Heart right ventricle (tissue), 16 donors: Measurements from ENCODE around the gene TBXAS1. TPM values are rescaled to one million over a fixed set of nuclear protein-coding genes. Genes with fewer than 3 reads are reported as not detected.

Experiments
- ATAC-seq, 8 donors: fragments of 200-7000 bp; cut with Tn5 transposase; one replicate each; pipeline ENCODE4 v1.9.1; 2020; ENCODE audit warnings: mild to moderate bottlenecking in 8 of 8, moderate library complexity in 8 of 8, moderate number of reproducible peaks in 1 of 8
- DNase-seq, 2 donors: peaks; one replicate each; pipeline ENCODE4 v3.0.0-alpha.2; 2020
- H3K27ac ChIP-seq, 10 donors: fragments of 200-600 bp; sonication (generic) in 2 of 10; one replicate each; pipeline versions ENCODE4 v1.5.0 to v1.8.0; 2020 to 2022; ENCODE audit warnings: mild to moderate bottlenecking in 3 of 10
- H3K27me3 ChIP-seq, 7 donors: fragments of 200-600 bp; one replicate each; pipeline ENCODE4 v1.8.0; 2021 to 2022; ENCODE audit warnings: mild to moderate bottlenecking in 2 of 7
- H3K36me3 ChIP-seq, 9 donors: fragments of 200-600 bp; sonication (generic) in 1 of 9; one replicate each; pipeline versions ENCODE4 v1.5.0 to v1.8.0; 2020 to 2022; ENCODE audit warnings: mild to moderate bottlenecking in 2 of 9
- H3K4me1 ChIP-seq, 9 donors: fragments of 200-600 bp; sonication (generic) in 1 of 9; one replicate each; pipeline versions ENCODE4 v1.5.0 to v1.8.0; 2020 to 2022; ENCODE audit warnings: mild to moderate bottlenecking in 4 of 9
- H3K4me3 ChIP-seq, 10 donors: fragments of 200-600 bp; sonication (generic) in 2 of 10; one replicate each; pipeline versions ENCODE4 v1.5.0 to v1.8.0; 2020 to 2022; ENCODE audit warnings: mild to moderate bottlenecking in 7 of 10, moderate library complexity in 2 of 10
- H3K9me3 ChIP-seq, 11 donors: fragments of 200-600 bp in 10 of 11; sonication (generic) in 2 of 11; one replicate each; pipeline versions ENCODE4 v1.5.0 to v1.8.0; 2013 to 2022; ENCODE audit warnings: mild to moderate bottlenecking in 2 of 11, control low read depth in 1 of 11, moderate library complexity in 1 of 11
- WGBS, 2 donors: extraction: QIAGEN DNeasy Blood & Tissue Kit; methylation state at CpG; one replicate each; pipeline ENCODE4 v1.1.7; 2013; ENCODE audit warnings: inconsistent platforms in 1 of 2; 5-methylcytosine and 5-hydroxymethylcytosine counted together
- intact Hi-C, 10 donors: fragments of 100-400 bp; cut with DNase I; formaldehyde crosslinking; loops; one replicate each; pipeline versions ENCODE4 v1.11.1 to v1.14.2; 2022
- polyA plus RNA-seq, 2 donors: library from polyadenylated mRNA; stranded (reverse); fragments of 200-250 nt; gene quantifications; one replicate each; pipeline ENCODE4 v1.2.3, GENCODE V29; 2013
- total RNA-seq, 10 donors: library from RNA; stranded (reverse); fragmentation: NEBNext Ultra II Directional in 3 of 10; extraction: Animal tissue kit (Norgen Biotek cat#: 25700) in 3 of 10; gene quantifications; one replicate each; pipeline versions ENCODE4 v1.2.1 to v1.2.4, GENCODE V29; 2021 to 2023
- TF ChIP-seq, protein P1 (sequence below), 9 donors: fragments of 200-600 bp; sonication (generic) in 2 of 9; IDR thresholded peaks; one replicate each; pipeline versions ENCODE4 v1.5.0 to v1.8.0; 2021 to 2022; ENCODE audit warnings: antibody characterized with exemption in 9 of 9, mild to moderate bottlenecking in 5 of 9, moderate library complexity in 1 of 9
- donor health status: Arrhythmogenic right ventricular cardiomyopathy.
- donor health status: ischemic (EF 13 %, LVEDD 7.1; RV severe dilation, severe dysfunction).
- donor health status: healthy with polysubstance abuse.
- donor health status: DM: no; HTN: yes; CAD: no.
- donor health status: DM: no; HTN: no; CAD: no.
- donor health status: ischemic (EF 25% LVEDD 6.9; RV normal size, moderate dysfunction).
- donor health status: ischemic (EF 25% LVEDD 5.7; RV mildly dilated, moderate dysfunction).
- donor health status: healthy.
- donor health status: DM: yes; HTN: yes; CAD: no.
- donor health status: Ischemic cardiomyopathy.
- donor health status: ischemic (EF 35%, LVEDD 5.7; RV mildly dilated, moderate dysfunction).
- donor health status: nonischemic (EF 11% LVEDD 7.7; RV severe dilation, severe dysfunction).
- donor health status: DM: yes; HTN: yes; CAD: no.
- donor health status: PGD.
- donor health status: ischemic (EF 29% LVEDD 5.4; RV normal size, mild dysfunction).
- donor health status: nonischemic (EF 23%, LVEDD 6.1; RV moderate dilation, normal function).

TBXAS1 gene
- total and polyA plus RNA-seq, 12 donors, result 1.7 to 17.7 (median 3.7) TPM

DNA sequence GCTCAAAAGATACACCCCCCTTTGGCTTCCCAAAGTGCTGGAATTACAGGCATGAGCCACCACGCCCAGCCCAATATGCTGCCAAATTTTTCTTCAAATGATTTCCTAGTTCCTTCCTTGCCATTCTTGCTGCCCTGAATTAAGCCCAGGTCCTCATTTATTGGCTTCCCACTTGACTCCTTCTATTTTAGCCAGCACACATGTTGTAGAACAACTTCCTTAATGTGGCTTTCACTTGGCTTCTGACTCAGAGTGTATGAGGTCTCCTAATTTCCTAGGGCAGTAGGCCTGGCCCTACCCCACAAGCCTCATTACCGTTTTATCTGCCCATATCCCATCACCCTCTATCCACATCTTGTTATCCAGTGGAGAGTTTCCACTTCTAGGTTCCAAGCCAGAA, 29.5 kb upstream of the TBXAS1 start:
- peak in 6 of 8 donors; percentile 42 to 77 (median 60) for ATAC-seq
- Histone ChIP-seq H3K9me3 (peaks cover 0 to 10% (median 0%) of the 10 kb centered on the region in 11 donors), H3K4me3 (no peak overlapping the region), H3K27ac (no peak overlapping the region), H3K36me3 (no peaks in the 10 kb centered on the region), H3K27me3 (no peaks in the 10 kb centered on the region), H3K4me1 (peaks cover 0 to 16% (median 0%) of the 10 kb centered on the region in 9 donors)
- 67 to 69% methylated on average over 2 of the region's 2 CpGs for WGBS, 2 donors
- intact Hi-C loops, result no loop called here
- TF ChIP-seq, protein P1, sequence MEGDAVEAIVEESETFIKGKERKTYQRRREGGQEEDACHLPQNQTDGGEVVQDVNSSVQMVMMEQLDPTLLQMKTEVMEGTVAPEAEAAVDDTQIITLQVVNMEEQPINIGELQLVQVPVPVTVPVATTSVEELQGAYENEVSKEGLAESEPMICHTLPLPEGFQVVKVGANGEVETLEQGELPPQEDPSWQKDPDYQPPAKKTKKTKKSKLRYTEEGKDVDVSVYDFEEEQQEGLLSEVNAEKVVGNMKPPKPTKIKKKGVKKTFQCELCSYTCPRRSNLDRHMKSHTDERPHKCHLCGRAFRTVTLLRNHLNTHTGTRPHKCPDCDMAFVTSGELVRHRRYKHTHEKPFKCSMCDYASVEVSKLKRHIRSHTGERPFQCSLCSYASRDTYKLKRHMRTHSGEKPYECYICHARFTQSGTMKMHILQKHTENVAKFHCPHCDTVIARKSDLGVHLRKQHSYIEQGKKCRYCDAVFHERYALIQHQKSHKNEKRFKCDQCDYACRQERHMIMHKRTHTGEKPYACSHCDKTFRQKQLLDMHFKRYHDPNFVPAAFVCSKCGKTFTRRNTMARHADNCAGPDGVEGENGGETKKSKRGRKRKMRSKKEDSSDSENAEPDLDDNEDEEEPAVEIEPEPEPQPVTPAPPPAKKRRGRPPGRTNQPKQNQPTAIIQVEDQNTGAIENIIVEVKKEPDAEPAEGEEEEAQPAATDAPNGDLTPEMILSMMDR (IDR thresholded peaks at IDR 0.05), result no peak
- DNase-seq, result no peak

DNA sequence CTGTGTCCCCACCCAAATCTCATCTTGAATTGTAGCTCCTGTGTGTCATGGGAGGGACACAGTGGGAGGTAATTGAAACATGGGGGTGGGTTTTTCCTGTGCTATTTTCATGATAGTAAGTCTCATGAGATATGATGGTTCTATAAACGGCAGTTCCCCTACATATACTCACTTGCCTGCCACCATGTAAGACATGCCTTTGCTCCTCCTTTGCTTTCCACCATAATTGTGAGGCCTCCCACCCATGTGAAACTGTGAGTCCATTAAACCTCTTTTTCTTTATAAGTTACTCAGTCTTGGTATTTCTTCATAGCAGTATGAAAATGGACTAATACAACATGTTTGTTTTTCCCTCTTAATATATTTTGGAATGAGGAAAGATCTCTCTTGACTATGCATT, 24.5 kb upstream of the TBXAS1 start:
- no peak overlapping the region for H3K27ac ChIP-seq
- WGBS, 2 donors, result 73 to 76% methylated on average over 1 of the region's 1 CpG
- intact Hi-C loops, result no loop called here
- H3K9me3 ChIP-seq, result peaks cover 0 to 10% (median 0%) of the 10 kb centered on the region in 11 donors
- H3K36me3 ChIP-seq, result no peaks in the 10 kb centered on the region
- TF ChIP-seq, protein P1 (IDR thresholded peaks at IDR 0.05), result no peak
- ATAC-seq (no peak), DNase-seq (no peak)
- no peaks in the 10 kb centered on the region for H3K27me3 ChIP-seq
- H3K4me3 ChIP-seq, result no peak overlapping the region
- H3K4me1 ChIP-seq, result peaks cover 0 to 5% (median 0%) of the 10 kb centered on the region in 9 donors

DNA sequence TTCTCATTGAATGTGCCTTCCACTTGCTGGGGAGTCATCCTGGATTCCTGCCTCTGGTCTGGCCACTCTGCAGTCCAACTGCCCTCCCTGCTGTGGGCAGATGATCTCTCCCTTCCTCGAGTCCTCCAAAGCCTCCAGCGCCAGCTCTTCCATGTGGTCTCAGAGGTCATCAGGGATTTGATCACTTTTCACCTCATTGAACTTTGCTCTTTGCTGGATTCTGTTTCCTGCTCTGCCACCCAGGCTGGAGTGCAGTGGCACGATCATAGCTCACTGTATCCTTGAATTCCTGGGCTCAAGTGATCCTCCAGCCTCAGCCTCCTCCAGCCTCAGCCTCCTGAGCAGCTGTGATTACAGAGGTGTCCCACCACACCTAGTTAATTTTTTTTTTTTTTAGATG, 22.1 kb upstream of the TBXAS1 start:
- Histone ChIP-seq H3K4me3 (no peak overlapping the region), H3K27me3 (no peaks in the 10 kb centered on the region), H3K9me3 (peaks cover 0 to 10% (median 0%) of the 10 kb centered on the region in 11 donors), H3K4me1 (peaks cover 0 to 3% (median 0%) of the 10 kb centered on the region in 9 donors), H3K27ac (no peak overlapping the region), H3K36me3 (no peaks in the 10 kb centered on the region)
- DNase-seq (no peak), ATAC-seq (no peak)
- TF ChIP-seq, protein P1 (IDR thresholded peaks at IDR 0.05), result no peak
- WGBS, 2 donors, result 79 to 80% methylated on average over 3 of the region's 3 CpGs
- intact Hi-C loops, result no loop called here

DNA sequence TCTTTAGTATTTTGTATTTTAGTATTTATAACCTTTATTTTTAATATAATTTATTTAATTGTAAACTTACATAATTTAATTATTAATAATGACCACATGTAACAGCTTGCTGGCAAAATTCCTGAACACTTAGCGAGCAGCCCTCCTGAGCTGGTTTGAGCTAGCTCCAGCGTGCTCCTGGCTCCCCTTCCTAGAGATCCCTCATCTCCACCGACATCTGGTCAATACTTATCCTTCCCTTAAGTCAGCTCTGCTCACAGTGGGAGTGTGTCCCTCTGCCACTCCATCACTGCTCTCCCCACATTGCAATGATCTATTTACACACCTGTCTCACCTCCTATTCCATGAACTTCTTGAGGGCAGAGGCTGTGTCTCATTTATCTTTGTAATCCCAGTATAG, 20.6 kb upstream of the TBXAS1 start:
- no peak for DNase-seq
- TF ChIP-seq, protein P1 (IDR thresholded peaks at IDR 0.05), result no peak
- no peaks in the 10 kb centered on the region for H3K36me3 ChIP-seq
- H3K4me3 ChIP-seq, result no peak overlapping the region
- no peaks in the 10 kb centered on the region for H3K27me3 ChIP-seq
- peaks cover 0 to 3% (median 0%) of the 10 kb centered on the region in 9 donors for H3K4me1 ChIP-seq
- peak in 1 of 8 donors; percentile 20 for ATAC-seq
- intact Hi-C loops, result no loop called here
- H3K9me3 ChIP-seq, result peaks cover 0 to 6% (median 0%) of the 10 kb centered on the region in 11 donors
- WGBS, 2 donors, result 84 to 88% methylated on average over 3 of the region's 3 CpGs
- H3K27ac ChIP-seq, result no peak overlapping the region
